WTC11 (cell line): Measurements from ENCODE around the gene CDK5RAP2. TPM values are rescaled to one million over a fixed set of nuclear protein-coding genes. Genes with fewer than 3 reads are reported as not detected.

Source experiments
- ATAC-seq: fragments of 200-7000 bp; cut with Tn5 transposase; 2 replicates; pipeline ENCODE4 v1.10.0; 2021; ENCODE audit warnings: mild to moderate bottlenecking, moderate library complexity
- CTCF ChIA-PET: fragments of 300-600 bp; sonication (Branson Sonifier 250); formaldehyde crosslinking; loops from one replicate; lab custom pipeline; 2021; ENCODE audit warnings: antibody characterized with exemption; lab: Charles Lee
- POLR2A ChIA-PET: fragments of 350-600 bp; sonication (Branson Sonifier 250); formaldehyde crosslinking; loops from one replicate; lab custom pipeline; 2021; ENCODE audit warnings: antibody characterized with exemption; lab: Charles Lee
- DNase-seq: peaks from one replicate; pipeline ENCODE4 v3.0.0; 2021; ENCODE audit warnings: low spot score
- H3K27ac Mint-ChIP-seq: 2 replicates; pipeline ENCODE4 v1.8.0; 2021; ENCODE audit warnings: mixed read lengths
- H3K27me3 Mint-ChIP-seq: 2 replicates; pipeline ENCODE4 v1.8.0; 2021; ENCODE audit warnings: low read depth, mild to moderate bottlenecking, moderate library complexity, mixed read lengths
- H3K36me3 Mint-ChIP-seq: 2 replicates; pipeline ENCODE4 v1.8.0; 2021; ENCODE audit warnings: mixed read lengths
- H3K4me1 Mint-ChIP-seq: 2 replicates; pipeline ENCODE4 v1.8.0; 2022; ENCODE audit warnings: mixed read lengths
- H3K4me3 Mint-ChIP-seq: 2 replicates; pipeline ENCODE4 v1.8.0; 2021; ENCODE audit warnings: mild to moderate bottlenecking, moderate library complexity, mixed read lengths
- H3K9me3 Mint-ChIP-seq: 2 replicates; pipeline ENCODE4 v1.8.0; 2021; ENCODE audit warnings: mixed read lengths
- CTCF ChIP-seq: fragments of 200-600 bp; IDR thresholded peaks from 2 replicates; pipeline ENCODE4 v1.8.0; 2022; ENCODE audit warnings: antibody characterized with exemption
- E2F1 ChIP-seq: sonication (generic); formaldehyde crosslinking; IDR thresholded peaks from 2 replicates; pipeline ENCODE4 v1.8.0; 2022; ENCODE audit warnings: mild to moderate bottlenecking, missing genetic modification reagents
- ELF4 ChIP-seq: sonication (generic); formaldehyde crosslinking; IDR thresholded peaks from 2 replicates; pipeline ENCODE4 v1.8.1; 2022; ENCODE audit warnings: low read depth, mild to moderate bottlenecking, moderate library complexity, missing genetic modification reagents
- EMX1 ChIP-seq: fragments of 250-450 bp; sonication (Bioruptor Pico); IDR thresholded peaks from 2 replicates; pipeline ENCODE4 v1.8.0; 2021; ENCODE audit warnings: mild to moderate bottlenecking
- HMGA2 ChIP-seq: fragments of 250-450 bp; sonication (Bioruptor Pico); IDR thresholded peaks from 2 replicates; pipeline ENCODE4 v1.4.0; 2021; ENCODE audit warnings: mild to moderate bottlenecking, moderate library complexity
- HMGXB4 ChIP-seq: sonication (generic); formaldehyde crosslinking; IDR thresholded peaks from 2 replicates; pipeline ENCODE4 v1.8.1; 2023; ENCODE audit warnings: mild to moderate bottlenecking, moderate library complexity, missing genetic modification reagents
- PRDM15 ChIP-seq: sonication (generic); formaldehyde crosslinking; IDR thresholded peaks from 2 replicates; pipeline ENCODE4 v1.8.0; 2022; ENCODE audit warnings: missing genetic modification reagents
- SP1 ChIP-seq: sonication (generic); formaldehyde crosslinking; conservative IDR thresholded peaks from 2 replicates; pipeline ENCODE4 v1.8.1; 2022; ENCODE audit warnings: missing genetic modification reagents
- TCF7 ChIP-seq: sonication (generic); formaldehyde crosslinking; IDR thresholded peaks from 2 replicates; pipeline ENCODE4 v1.8.0; 2022; ENCODE audit warnings: mild to moderate bottlenecking, low read depth, missing genetic modification reagents, moderate library complexity
- ZNF263 ChIP-seq: sonication (generic); formaldehyde crosslinking; IDR thresholded peaks from 2 replicates; pipeline ENCODE4 v1.8.1; 2022; ENCODE audit warnings: low read depth, mild to moderate bottlenecking, moderate library complexity, missing genetic modification reagents
- total RNA-seq: library from RNA; stranded (reverse); gene quantifications from 3 replicates; pipeline ENCODE4 v1.2.3, GENCODE V29; 2021
- TF ChIP-seq, protein P1 (sequence below): sonication (generic); formaldehyde crosslinking; IDR thresholded peaks from 2 replicates; pipeline ENCODE4 v1.8.1; 2023; ENCODE audit warnings: mild to moderate bottlenecking, missing genetic modification reagents
- TF ChIP-seq, protein P2 (sequence below): fragments of 250-450 bp; sonication (Bioruptor Pico); IDR thresholded peaks from 2 replicates; pipeline ENCODE4 v1.9.0; 2021; ENCODE audit warnings: mild to moderate bottlenecking

CDK5RAP2 gene
- total RNA-seq, 1 experiment from 2014 or later = 48.3 TPM

- TF ChIP-seq TCF7 = no peak
Observed at GRCh38 chr9:120490888-120491595, 88.9 kb downstream of the CDK5RAP2 start (continued).

DNA sequence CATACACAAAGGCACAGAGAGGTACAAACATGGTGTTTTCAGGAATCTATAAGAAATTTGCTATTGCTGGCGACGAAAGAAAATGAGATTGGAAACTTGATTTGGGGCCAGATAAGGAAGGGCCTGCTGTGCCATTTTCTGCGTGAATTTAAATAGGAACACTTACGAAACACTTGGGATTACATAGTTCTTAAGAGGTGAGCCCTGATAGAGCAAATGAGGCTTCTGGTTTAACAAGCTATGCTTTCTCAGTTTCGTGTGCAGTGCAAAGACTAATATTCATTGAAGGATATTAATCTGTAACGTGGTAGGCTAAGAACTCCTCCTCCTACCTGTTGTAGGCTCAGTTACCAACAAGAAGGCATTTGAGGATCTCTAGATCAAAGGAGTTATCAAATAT, 93.1 kb downstream of the CDK5RAP2 start:
- H3K27ac Mint-ChIP-seq = 0 out of 2 replicates have a peak overlapping the region, but pooled peaks have one; percentile 24
- TF ChIP-seq HMGXB4 (CRISPR knock-in tag) (no peak), CTCF (no peak), ELF4 (no peak), E2F1 (no peak)
- TF ChIP-seq, all 79 proteins: peak for 0
- no peak for DNase-seq
- POLR2A ChIA-PET = no interaction called here
- Mint-ChIP-seq H3K9me3 (no peaks in the 10 kb centered on the region), H3K4me3 (no peak overlapping the region), H3K36me3 (peaks cover 55% of the 10 kb centered on the region), H3K4me1 (peaks cover 43% of the 10 kb centered on the region), H3K27me3 (no peaks in the 10 kb centered on the region)
- CTCF ChIA-PET = no interaction called here
- no peak for ATAC-seq

GRCh38 chr9:120486347-120486746, 93.6 kb downstream of the CDK5RAP2 start:
- ChIA-PET POLR2A (no interaction called here), CTCF (no interaction called here)
- H3K4me1 Mint-ChIP-seq = peaks cover 40% of the 10 kb centered on the region
- no peak for TF ChIP-seq SP1
- TF ChIP-seq ZNF263 = no peak
- no peak for TF ChIP-seq HMGA2
- TF ChIP-seq, protein P1, sequence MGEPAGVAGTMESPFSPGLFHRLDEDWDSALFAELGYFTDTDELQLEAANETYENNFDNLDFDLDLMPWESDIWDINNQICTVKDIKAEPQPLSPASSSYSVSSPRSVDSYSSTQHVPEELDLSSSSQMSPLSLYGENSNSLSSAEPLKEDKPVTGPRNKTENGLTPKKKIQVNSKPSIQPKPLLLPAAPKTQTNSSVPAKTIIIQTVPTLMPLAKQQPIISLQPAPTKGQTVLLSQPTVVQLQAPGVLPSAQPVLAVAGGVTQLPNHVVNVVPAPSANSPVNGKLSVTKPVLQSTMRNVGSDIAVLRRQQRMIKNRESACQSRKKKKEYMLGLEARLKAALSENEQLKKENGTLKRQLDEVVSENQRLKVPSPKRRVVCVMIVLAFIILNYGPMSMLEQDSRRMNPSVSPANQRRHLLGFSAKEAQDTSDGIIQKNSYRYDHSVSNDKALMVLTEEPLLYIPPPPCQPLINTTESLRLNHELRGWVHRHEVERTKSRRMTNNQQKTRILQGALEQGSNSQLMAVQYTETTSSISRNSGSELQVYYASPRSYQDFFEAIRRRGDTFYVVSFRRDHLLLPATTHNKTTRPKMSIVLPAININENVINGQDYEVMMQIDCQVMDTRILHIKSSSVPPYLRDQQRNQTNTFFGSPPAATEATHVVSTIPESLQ (CRISPR knock-in tag) = no peak
- TF ChIP-seq EMX1 = no peak
- TF ChIP-seq, protein P2, sequence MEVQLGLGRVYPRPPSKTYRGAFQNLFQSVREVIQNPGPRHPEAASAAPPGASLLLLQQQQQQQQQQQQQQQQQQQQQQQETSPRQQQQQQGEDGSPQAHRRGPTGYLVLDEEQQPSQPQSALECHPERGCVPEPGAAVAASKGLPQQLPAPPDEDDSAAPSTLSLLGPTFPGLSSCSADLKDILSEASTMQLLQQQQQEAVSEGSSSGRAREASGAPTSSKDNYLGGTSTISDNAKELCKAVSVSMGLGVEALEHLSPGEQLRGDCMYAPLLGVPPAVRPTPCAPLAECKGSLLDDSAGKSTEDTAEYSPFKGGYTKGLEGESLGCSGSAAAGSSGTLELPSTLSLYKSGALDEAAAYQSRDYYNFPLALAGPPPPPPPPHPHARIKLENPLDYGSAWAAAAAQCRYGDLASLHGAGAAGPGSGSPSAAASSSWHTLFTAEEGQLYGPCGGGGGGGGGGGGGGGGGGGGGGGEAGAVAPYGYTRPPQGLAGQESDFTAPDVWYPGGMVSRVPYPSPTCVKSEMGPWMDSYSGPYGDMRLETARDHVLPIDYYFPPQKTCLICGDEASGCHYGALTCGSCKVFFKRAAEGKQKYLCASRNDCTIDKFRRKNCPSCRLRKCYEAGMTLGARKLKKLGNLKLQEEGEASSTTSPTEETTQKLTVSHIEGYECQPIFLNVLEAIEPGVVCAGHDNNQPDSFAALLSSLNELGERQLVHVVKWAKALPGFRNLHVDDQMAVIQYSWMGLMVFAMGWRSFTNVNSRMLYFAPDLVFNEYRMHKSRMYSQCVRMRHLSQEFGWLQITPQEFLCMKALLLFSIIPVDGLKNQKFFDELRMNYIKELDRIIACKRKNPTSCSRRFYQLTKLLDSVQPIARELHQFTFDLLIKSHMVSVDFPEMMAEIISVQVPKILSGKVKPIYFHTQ (CRISPR knock-in tag) = no peak
- no peak for TF ChIP-seq PRDM15 (CRISPR knock-in tag)
- no peak overlapping the region for H3K4me3 Mint-ChIP-seq
- ATAC-seq (no peak), DNase-seq (no peak)
- H3K36me3 Mint-ChIP-seq = peaks cover 55% of the 10 kb centered on the region
- H3K27ac Mint-ChIP-seq = peak overlapping the region; percentile 24; the same call in 1 of the 2 replicates
- H3K27me3 Mint-ChIP-seq = no peaks in the 10 kb centered on the region
- no peaks in the 10 kb centered on the region for H3K9me3 Mint-ChIP-seq
